WTC11 (cell line): ENCODE results near the gene NIPA2.

ENCODE experiments used
- ELF4 ChIP-seq: sonication (generic); formaldehyde crosslinking; IDR thresholded peaks from 2 replicates; pipeline ENCODE4 v1.8.1; 2022; ENCODE audit warnings: low read depth, mild to moderate bottlenecking, moderate library complexity, missing genetic modification reagents
- NR3C1 ChIP-seq: sonication (generic); formaldehyde crosslinking; conservative IDR thresholded peaks from 2 replicates; pipeline ENCODE4 v1.8.1; 2023; ENCODE audit warnings: low read depth, mild to moderate bottlenecking, missing genetic modification reagents
- TEAD4 ChIP-seq: sonication (generic); formaldehyde crosslinking; IDR thresholded peaks from 2 replicates; pipeline ENCODE4 v1.8.0; 2022; ENCODE audit warnings: mild to moderate bottlenecking, missing genetic modification reagents
- ZNF138 ChIP-seq: sonication (generic); formaldehyde crosslinking; conservative IDR thresholded peaks from 2 replicates; pipeline ENCODE4 v1.8.1; 2022; ENCODE audit warnings: mild to moderate bottlenecking, moderate library complexity, missing genetic modification reagents
- TF ChIP-seq, protein P1 (sequence below): fragments of 200-600 bp; IDR thresholded peaks from 2 replicates; pipeline ENCODE4 v1.8.0; 2022; ENCODE audit warnings: antibody characterized with exemption
- TF ChIP-seq, protein P2 (sequence below): sonication (generic); formaldehyde crosslinking; IDR thresholded peaks from 2 replicates; pipeline ENCODE4 v1.8.0; 2022; ENCODE audit warnings: mild to moderate bottlenecking, missing genetic modification reagents
- TF ChIP-seq, protein P3 (sequence below): sonication (generic); formaldehyde crosslinking; IDR thresholded peaks from 2 replicates; pipeline ENCODE4 v1.8.1; 2022; ENCODE audit warnings: low read depth, mild to moderate bottlenecking, moderate library complexity, missing genetic modification reagents, borderline replicate concordance
- TF ChIP-seq, protein P4 (sequence below): sonication (generic); formaldehyde crosslinking; IDR thresholded peaks from 2 replicates; pipeline ENCODE4 v1.8.1; 2022; ENCODE audit warnings: low read depth, missing genetic modification reagents, borderline replicate concordance
- TF ChIP-seq, protein P5 (sequence below): sonication (generic); formaldehyde crosslinking; conservative IDR thresholded peaks from 2 replicates; pipeline ENCODE4 v1.8.1; 2023; ENCODE audit warnings: mild to moderate bottlenecking, low read depth, missing genetic modification reagents, moderate library complexity

DNA sequence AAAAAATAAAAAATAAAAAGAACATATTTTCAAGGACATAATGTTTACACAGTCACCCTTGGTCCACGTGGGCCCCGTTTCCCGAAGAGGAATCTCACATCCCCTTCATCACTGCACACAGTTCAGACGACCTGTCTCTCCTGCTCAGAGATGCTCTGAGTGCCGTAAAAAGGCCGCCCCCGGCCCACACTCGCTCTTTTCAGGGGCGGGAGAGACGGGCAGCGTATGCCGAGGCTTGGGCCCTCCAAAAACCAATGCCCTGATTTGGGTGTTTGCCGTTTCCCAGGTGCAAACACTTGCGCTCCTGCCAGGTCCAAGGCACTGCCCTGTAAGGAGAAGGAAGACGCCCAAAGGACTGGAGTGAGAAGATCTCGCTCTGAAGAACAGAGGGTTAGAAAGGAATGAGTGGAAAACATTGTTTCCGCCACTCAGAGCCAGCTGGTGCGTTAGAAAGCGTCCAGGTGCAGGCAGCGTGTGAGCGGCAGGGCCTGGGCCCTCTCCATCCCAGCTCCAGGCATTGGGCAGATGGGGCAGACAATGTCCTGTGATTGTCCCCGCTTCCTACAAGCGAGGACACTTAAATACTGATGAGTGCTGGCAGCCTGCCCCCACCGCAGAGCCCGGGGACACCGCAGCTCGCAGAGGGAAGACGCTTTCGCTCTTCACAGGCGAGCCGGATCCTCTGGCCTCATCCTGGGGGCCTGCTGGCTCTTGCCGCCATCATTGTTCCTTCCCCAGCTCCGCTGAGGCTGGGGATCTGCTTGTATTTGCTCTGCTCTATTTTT, 53.2 kb downstream of the NIPA2 start:
- TF ChIP-seq, protein P1, sequence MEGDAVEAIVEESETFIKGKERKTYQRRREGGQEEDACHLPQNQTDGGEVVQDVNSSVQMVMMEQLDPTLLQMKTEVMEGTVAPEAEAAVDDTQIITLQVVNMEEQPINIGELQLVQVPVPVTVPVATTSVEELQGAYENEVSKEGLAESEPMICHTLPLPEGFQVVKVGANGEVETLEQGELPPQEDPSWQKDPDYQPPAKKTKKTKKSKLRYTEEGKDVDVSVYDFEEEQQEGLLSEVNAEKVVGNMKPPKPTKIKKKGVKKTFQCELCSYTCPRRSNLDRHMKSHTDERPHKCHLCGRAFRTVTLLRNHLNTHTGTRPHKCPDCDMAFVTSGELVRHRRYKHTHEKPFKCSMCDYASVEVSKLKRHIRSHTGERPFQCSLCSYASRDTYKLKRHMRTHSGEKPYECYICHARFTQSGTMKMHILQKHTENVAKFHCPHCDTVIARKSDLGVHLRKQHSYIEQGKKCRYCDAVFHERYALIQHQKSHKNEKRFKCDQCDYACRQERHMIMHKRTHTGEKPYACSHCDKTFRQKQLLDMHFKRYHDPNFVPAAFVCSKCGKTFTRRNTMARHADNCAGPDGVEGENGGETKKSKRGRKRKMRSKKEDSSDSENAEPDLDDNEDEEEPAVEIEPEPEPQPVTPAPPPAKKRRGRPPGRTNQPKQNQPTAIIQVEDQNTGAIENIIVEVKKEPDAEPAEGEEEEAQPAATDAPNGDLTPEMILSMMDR: no peak
- TF ChIP-seq, protein P2, sequence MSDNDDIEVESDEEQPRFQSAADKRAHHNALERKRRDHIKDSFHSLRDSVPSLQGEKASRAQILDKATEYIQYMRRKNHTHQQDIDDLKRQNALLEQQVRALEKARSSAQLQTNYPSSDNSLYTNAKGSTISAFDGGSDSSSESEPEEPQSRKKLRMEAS: no peak
- TF ChIP-seq, protein P3, sequence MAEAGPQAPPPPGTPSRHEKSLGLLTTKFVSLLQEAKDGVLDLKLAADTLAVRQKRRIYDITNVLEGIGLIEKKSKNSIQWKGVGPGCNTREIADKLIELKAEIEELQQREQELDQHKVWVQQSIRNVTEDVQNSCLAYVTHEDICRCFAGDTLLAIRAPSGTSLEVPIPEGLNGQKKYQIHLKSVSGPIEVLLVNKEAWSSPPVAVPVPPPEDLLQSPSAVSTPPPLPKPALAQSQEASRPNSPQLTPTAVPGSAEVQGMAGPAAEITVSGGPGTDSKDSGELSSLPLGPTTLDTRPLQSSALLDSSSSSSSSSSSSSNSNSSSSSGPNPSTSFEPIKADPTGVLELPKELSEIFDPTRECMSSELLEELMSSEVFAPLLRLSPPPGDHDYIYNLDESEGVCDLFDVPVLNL (CRISPR knock-in tag): no peak
- TF ChIP-seq ELF4 (CRISPR knock-in tag) (no peak), TEAD4 (CRISPR knock-in tag) (no peak), ZNF138 (CRISPR knock-in tag) (no peak), NR3C1 (CRISPR knock-in tag) (no peak)
- TF ChIP-seq, protein P4, sequence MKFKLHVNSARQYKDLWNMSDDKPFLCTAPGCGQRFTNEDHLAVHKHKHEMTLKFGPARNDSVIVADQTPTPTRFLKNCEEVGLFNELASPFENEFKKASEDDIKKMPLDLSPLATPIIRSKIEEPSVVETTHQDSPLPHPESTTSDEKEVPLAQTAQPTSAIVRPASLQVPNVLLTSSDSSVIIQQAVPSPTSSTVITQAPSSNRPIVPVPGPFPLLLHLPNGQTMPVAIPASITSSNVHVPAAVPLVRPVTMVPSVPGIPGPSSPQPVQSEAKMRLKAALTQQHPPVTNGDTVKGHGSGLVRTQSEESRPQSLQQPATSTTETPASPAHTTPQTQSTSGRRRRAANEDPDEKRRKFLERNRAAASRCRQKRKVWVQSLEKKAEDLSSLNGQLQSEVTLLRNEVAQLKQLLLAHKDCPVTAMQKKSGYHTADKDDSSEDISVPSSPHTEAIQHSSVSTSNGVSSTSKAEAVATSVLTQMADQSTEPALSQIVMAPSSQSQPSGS (CRISPR knock-in tag): no peak
- TF ChIP-seq, protein P5, sequence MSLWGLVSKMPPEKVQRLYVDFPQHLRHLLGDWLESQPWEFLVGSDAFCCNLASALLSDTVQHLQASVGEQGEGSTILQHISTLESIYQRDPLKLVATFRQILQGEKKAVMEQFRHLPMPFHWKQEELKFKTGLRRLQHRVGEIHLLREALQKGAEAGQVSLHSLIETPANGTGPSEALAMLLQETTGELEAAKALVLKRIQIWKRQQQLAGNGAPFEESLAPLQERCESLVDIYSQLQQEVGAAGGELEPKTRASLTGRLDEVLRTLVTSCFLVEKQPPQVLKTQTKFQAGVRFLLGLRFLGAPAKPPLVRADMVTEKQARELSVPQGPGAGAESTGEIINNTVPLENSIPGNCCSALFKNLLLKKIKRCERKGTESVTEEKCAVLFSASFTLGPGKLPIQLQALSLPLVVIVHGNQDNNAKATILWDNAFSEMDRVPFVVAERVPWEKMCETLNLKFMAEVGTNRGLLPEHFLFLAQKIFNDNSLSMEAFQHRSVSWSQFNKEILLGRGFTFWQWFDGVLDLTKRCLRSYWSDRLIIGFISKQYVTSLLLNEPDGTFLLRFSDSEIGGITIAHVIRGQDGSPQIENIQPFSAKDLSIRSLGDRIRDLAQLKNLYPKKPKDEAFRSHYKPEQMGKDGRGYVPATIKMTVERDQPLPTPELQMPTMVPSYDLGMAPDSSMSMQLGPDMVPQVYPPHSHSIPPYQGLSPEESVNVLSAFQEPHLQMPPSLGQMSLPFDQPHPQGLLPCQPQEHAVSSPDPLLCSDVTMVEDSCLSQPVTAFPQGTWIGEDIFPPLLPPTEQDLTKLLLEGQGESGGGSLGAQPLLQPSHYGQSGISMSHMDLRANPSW (CRISPR knock-in tag): no peak
